DND-41 (cell line): ENCODE results near the gene PHACTR3.

ENCODE experiments used
- CTCF ChIP-seq: IDR thresholded peaks from 2 replicates; pipeline ENCODE4 v1.5.1; 2012; ENCODE audit warnings: borderline replicate concordance, low read length, moderate library complexity, mild to moderate bottlenecking; ENCODE audit not compliant: poor library complexity, severe bottlenecking; ENCODE audit errors: extremely low read depth
- EZH2 ChIP-seq: IDR thresholded peaks from 3 replicates; pipeline ENCODE4 v1.6.1; 2012; ENCODE audit warnings: borderline replicate concordance, low read depth, mild to moderate bottlenecking, moderate library complexity, low read length, inconsistent platforms; ENCODE audit not compliant: severe bottlenecking

- no peak for TF ChIP-seq CTCF
- no peak for TF ChIP-seq EZH2
Measured at GRCh38 chr20:59831916-59832270, 227.6 kb downstream of the PHACTR3 start.
